SH-SY5Y (cell line): Measurements from ENCODE around the gene SPDYE5.
"Not testable (repeated sequence)": the region's sequence is repeated elsewhere in the genome, so short reads cannot be mapped to it uniquely, and the experiment has no call there.

Source experiments
- GATA2 ChIP-seq: IDR thresholded peaks from 2 replicates; pipeline ENCODE4 v1.6.1; 2011; ENCODE audit warnings: mild to moderate bottlenecking, low read depth, low read length
- GATA3 ChIP-seq: IDR thresholded peaks from 2 replicates; pipeline ENCODE4 v1.6.1; 2011; ENCODE audit warnings: low read depth, mild to moderate bottlenecking, low read length, moderate library complexity

The SPDYE5 gene

GRCh38 chr7:75492020-75492419 lies at the start of gene SPDYE5:
Gene SPDYE5, plus strand, starts transcription at chr7:75492320. Its CDS starts 1,728 bp downstream, at chr7:75494048.
- not testable (repeated sequence) for TF ChIP-seq GATA2, GATA3

- not testable (repeated sequence) for TF ChIP-seq GATA3, GATA2
Measured at GRCh38 chr7:75485979-75486643, 6.0 kb upstream of the SPDYE5 start, which contains the start of gene POM121C. Gene POM121C, minus strand, starts transcription at chr7:75486299. Its CDS starts 44,803 bp downstream, at chr7:75441496.

- TF ChIP-seq GATA3 (no peak), GATA2 (no peak)
Measured at GRCh38 chr7:75531359-75531821, 39.3 kb downstream of the SPDYE5 start.

- TF ChIP-seq GATA2 = no peak
- no peak for TF ChIP-seq GATA3
Measured at GRCh38 chr7:75532639-75533038, 40.5 kb downstream of the SPDYE5 start.

- TF ChIP-seq GATA3 = no peak
- TF ChIP-seq GATA2 = no peak
Measured at GRCh38 chr7:75533926-75534325, 41.8 kb downstream of the SPDYE5 start.

GRCh38 chr7:75534727-75535307 lies 42.7 kb downstream of the SPDYE5 start:
- TF ChIP-seq GATA2 (no peak), GATA3 (no peak)

GRCh38 chr7:75536491-75536890 lies 44.4 kb downstream of the SPDYE5 start:
- TF ChIP-seq GATA3 = no peak
- no peak for TF ChIP-seq GATA2

- no peak for TF ChIP-seq GATA3
- TF ChIP-seq GATA2 = no peak
Measured at GRCh38 chr7:75536940-75537538, 44.9 kb downstream of the SPDYE5 start.

- no peak for TF ChIP-seq GATA3
- no peak for TF ChIP-seq GATA2
Measured at GRCh38 chr7:75537731-75538130, 45.6 kb downstream of the SPDYE5 start.

- TF ChIP-seq GATA3 = no peak
Measured at GRCh38 chr7:75546237-75547015, 54.3 kb downstream of the SPDYE5 start.
